GM23338 (cell line): ENCODE results near the gene ZNF148. TPM values are rescaled to one million over a fixed set of nuclear protein-coding genes. Genes with fewer than 3 reads are reported as not detected.

Experiments
- ATAC-seq: fragments of 200-7000 bp; cut with Tn5 transposase; 3 replicates; pipeline ENCODE4 v1.9.1; 2020
- DNase-seq: peaks from one replicate; pipeline ENCODE4 v3.0.0-alpha.2; 2015; ENCODE audit warnings: low spot score
- H2AFZ ChIP-seq: fragments of 200-600 bp; sonication (generic); 2 replicates; pipeline ENCODE4 v1.8.0; 2016; ENCODE audit warnings: antibody characterized with exemption, mild to moderate bottlenecking, moderate library complexity
- H3F3A ChIP-seq: fragments of 200-600 bp; sonication (generic); replicated peaks from 2 replicates; pipeline ENCODE4 v1.8.0; 2017; ENCODE audit warnings: antibody characterized with exemption, mixed run types, low read depth
- H3K27ac ChIP-seq: fragments of 200-600 bp; sonication (generic); 2 replicates; pipeline ENCODE4 v1.6.1; 2016; ENCODE audit warnings: low read depth
- H3K27me3 ChIP-seq: fragments of 200-600 bp; sonication (generic); 2 replicates; pipeline ENCODE4 v1.8.0; 2016; ENCODE audit warnings: mild to moderate bottlenecking, mixed run types, moderate library complexity; ENCODE audit not compliant: insufficient read depth
- H3K36me3 ChIP-seq: fragments of 200-600 bp; sonication (generic); 2 replicates; pipeline ENCODE4 v1.8.0; 2016; ENCODE audit warnings: mild to moderate bottlenecking; ENCODE audit not compliant: insufficient read depth
- H3K4me1 ChIP-seq: fragments of 200-600 bp; sonication (generic); 2 replicates; pipeline ENCODE4 v1.8.0; 2016; ENCODE audit warnings: mild to moderate bottlenecking, moderate library complexity; ENCODE audit not compliant: insufficient read depth
- H3K4me2 ChIP-seq: fragments of 200-600 bp; sonication (generic); 2 replicates; pipeline ENCODE4 v1.7.1; 2017; ENCODE audit warnings: mixed run types
- H3K4me3 ChIP-seq: fragments of 200-600 bp; sonication (generic); 2 replicates; pipeline ENCODE4 v1.6.1; 2016; ENCODE audit warnings: mixed run types
- H3K79me2 ChIP-seq: fragments of 200-600 bp; sonication (generic); replicated peaks from 2 replicates; pipeline ENCODE4 v1.8.0; 2017; ENCODE audit warnings: mild to moderate bottlenecking; ENCODE audit not compliant: insufficient read depth
- H3K9me2 ChIP-seq: fragments of 200-600 bp; sonication (generic); 2 replicates; pipeline ENCODE4 v1.8.0; 2017; ENCODE audit not compliant: insufficient read depth
- H4K20me1 ChIP-seq: fragments of 200-600 bp; sonication (generic); replicated peaks from 2 replicates; pipeline ENCODE4 v1.8.0; 2017; ENCODE audit warnings: mild to moderate bottlenecking; ENCODE audit not compliant: insufficient read depth
- H3K27ac Mint-ChIP-seq: 2 replicates; pipeline ENCODE4 v1.8.0; 2020; ENCODE audit warnings: inconsistent platforms, mild to moderate bottlenecking, moderate library complexity, mixed read lengths
- H3K27me3 Mint-ChIP-seq: 3 replicates; pipeline ENCODE4 v1.8.0; 2022; ENCODE audit warnings: low read depth, mild to moderate bottlenecking, moderate library complexity, mixed read lengths, inconsistent platforms; ENCODE audit not compliant: insufficient read depth, poor library complexity
- H3K36me3 Mint-ChIP-seq: 3 replicates; pipeline ENCODE4 v1.8.0; 2021; ENCODE audit warnings: low read depth, mild to moderate bottlenecking, inconsistent platforms, moderate library complexity, mixed read lengths
- H3K4me1 Mint-ChIP-seq: 3 replicates; pipeline ENCODE4 v1.8.0; 2020; ENCODE audit warnings: mild to moderate bottlenecking, inconsistent platforms, mixed read lengths
- H3K4me3 Mint-ChIP-seq: 3 replicates; pipeline ENCODE4 v1.8.0; 2021; ENCODE audit warnings: moderate library complexity, mild to moderate bottlenecking, inconsistent platforms, mixed read lengths
- H3K9me3 Mint-ChIP-seq: 3 replicates; pipeline ENCODE4 v1.8.0; 2020; ENCODE audit warnings: moderate library complexity, mild to moderate bottlenecking, inconsistent platforms, mixed read lengths
- CTCF ChIP-seq, 2 experiments: fragments of 200-600 bp in 1 of 2; sonication (generic) in 1 of 2; conservative IDR thresholded peaks; 2 replicates each; pipeline versions ENCODE4 v1.5.1 to v1.6.1; 2016 to 2017; ENCODE audit warnings: antibody characterized with exemption in 2 of 2, low read depth in 2 of 2, mild to moderate bottlenecking in 2 of 2, moderate library complexity in 1 of 2
- ETS1 ChIP-seq: IDR thresholded peaks from 2 replicates; pipeline ENCODE4 v1.6.1; 2016; ENCODE audit warnings: antibody characterized with exemption
- EZH2 ChIP-seq: fragments of 200-600 bp; sonication (generic); IDR thresholded peaks from one replicate; pipeline ENCODE4 v1.8.0; 2017; ENCODE audit warnings: antibody characterized with exemption, mild to moderate bottlenecking, low read depth; ENCODE audit not compliant: unreplicated experiment
- NANOG ChIP-seq: IDR thresholded peaks from 2 replicates; pipeline ENCODE4 v1.6.1; 2016; ENCODE audit warnings: antibody characterized with exemption, borderline replicate concordance
- POLR2AphosphoS5 ChIP-seq: IDR thresholded peaks from 2 replicates; pipeline ENCODE4 v1.6.1; 2016; ENCODE audit warnings: antibody characterized with exemption, low read depth
- REST ChIP-seq: IDR thresholded peaks from one replicate; pipeline ENCODE4 v1.6.1; 2018; ENCODE audit warnings: antibody characterized with exemption; ENCODE audit not compliant: unreplicated experiment
- ZNF114 ChIP-seq: fragments of 250-450 bp; sonication (Bioruptor Pico); IDR thresholded peaks from 2 replicates; pipeline ENCODE4 v1.5.0; 2020; ENCODE audit warnings: mild to moderate bottlenecking, moderate library complexity
- ZNF331 ChIP-seq: fragments of 250-450 bp; sonication (Bioruptor Pico); IDR thresholded peaks from 2 replicates; pipeline ENCODE4 v1.5.0; 2020; ENCODE audit warnings: low read depth, mild to moderate bottlenecking, moderate library complexity
- polyA plus RNA-seq: library from polyadenylated mRNA; unstranded; fragments of >200 nt; fragmentation: Nextera tagmentation; extraction: Ambion mirVana; gene quantifications from 2 replicates; pipeline ENCODE4 v1.2.1, GENCODE V29; 2016
- total RNA-seq: library from RNA; depleted of rRNA; stranded (reverse); fragments of >200 nt; shearing (Covaris generic); gene quantifications from 2 replicates; pipeline ENCODE4 v1.2.3, GENCODE V29; 2014

ZNF148 gene
- total and polyA plus RNA-seq, 2 experiments from 2014 or later, result 13.9 to 16.9 TPM

- H3K27me3 Mint-ChIP-seq, result peaks cover 5% of the 10 kb centered on the region
- H3K27ac ChIP-seq, result no peak overlapping the region
- TF ChIP-seq ETS1, result no peak
- no peaks in the 10 kb centered on the region for H3F3A ChIP-seq
- H3K4me3 ChIP-seq, result no peak overlapping the region
- H3K4me1 Mint-ChIP-seq, result no peaks in the 10 kb centered on the region
- no peaks in the 10 kb centered on the region for H3K9me2 ChIP-seq
- H3K4me2 ChIP-seq, result no peak overlapping the region
- no peaks in the 10 kb centered on the region for H3K36me3 Mint-ChIP-seq
- DNase-seq (no peak), ATAC-seq (no peak)
- no peak overlapping the region for H3K4me3 Mint-ChIP-seq
- H4K20me1 ChIP-seq, result no peaks in the 10 kb centered on the region
- no peaks in the 10 kb centered on the region for H3K36me3 ChIP-seq
- no peaks in the 10 kb centered on the region for H3K9me3 Mint-ChIP-seq
- no peak overlapping the region for H2AFZ ChIP-seq
- no peaks in the 10 kb centered on the region for H3K27me3 ChIP-seq
- H3K27ac Mint-ChIP-seq, result no peak overlapping the region
- no peaks in the 10 kb centered on the region for H3K79me2 ChIP-seq
- no peaks in the 10 kb centered on the region; the same call in 1 of the 2 replicates for H3K4me1 ChIP-seq
These were observed 7.2 kb upstream of the ZNF148 start for GRCh38 chr3:125382298-125382697.

GRCh38 chr3:125381743-125382142 lies 6.6 kb upstream of the ZNF148 start:
- Histone ChIP-seq H4K20me1 (no peaks in the 10 kb centered on the region), H3K79me2 (no peaks in the 10 kb centered on the region), H3K36me3 (no peaks in the 10 kb centered on the region), H3K4me2 (no peak overlapping the region), H3K4me1 (no peaks in the 10 kb centered on the region; the same call in 1 of the 2 replicates), H2AFZ (no peak overlapping the region; the same call in 1 of the 2 replicates), H3F3A (no peaks in the 10 kb centered on the region), H3K9me2 (no peaks in the 10 kb centered on the region), H3K27ac (no peak overlapping the region), H3K27me3 (no peaks in the 10 kb centered on the region), H3K4me3 (no peak overlapping the region)
- Mint-ChIP-seq H3K27ac (no peak overlapping the region), H3K9me3 (no peaks in the 10 kb centered on the region), H3K4me1 (no peaks in the 10 kb centered on the region), H3K4me3 (no peak overlapping the region), H3K36me3 (no peaks in the 10 kb centered on the region), H3K27me3 (peaks cover 2% of the 10 kb centered on the region)
- ATAC-seq, result no peak
- TF ChIP-seq CTCF (conservative IDR thresholded peaks at IDR 0.05; ENCODE audit: low read depth in 2 of 2), result no peak
- no peak for TF ChIP-seq ZNF114 (CRISPR knock-in tag)
- TF ChIP-seq ETS1, result no peak
- no peak for TF ChIP-seq POLR2AphosphoS5
- TF ChIP-seq EZH2, result no peak
- no peak for TF ChIP-seq ZNF331 (CRISPR knock-in tag)
- DNase-seq, result no peak

GRCh38 chr3:125381314-125381713 lies 6.2 kb upstream of the ZNF148 start:
- H3K27ac Mint-ChIP-seq, result no peak overlapping the region
- no peaks in the 10 kb centered on the region for H3K9me3 Mint-ChIP-seq
- H3K4me1 Mint-ChIP-seq, result no peaks in the 10 kb centered on the region
- peaks cover 1% of the 10 kb centered on the region for H3K27me3 Mint-ChIP-seq
- no peaks in the 10 kb centered on the region for H4K20me1 ChIP-seq
- no peaks in the 10 kb centered on the region for H3F3A ChIP-seq
- H3K36me3 ChIP-seq, result no peaks in the 10 kb centered on the region
- H3K79me2 ChIP-seq, result no peaks in the 10 kb centered on the region
- no peak overlapping the region for H3K4me3 ChIP-seq
- no peak overlapping the region for H3K27ac ChIP-seq
- ATAC-seq (no peak), DNase-seq (no peak)
- no peak overlapping the region for H3K4me2 ChIP-seq
- no peaks in the 10 kb centered on the region; the same call in 1 of the 2 replicates for H3K4me1 ChIP-seq
- no peak overlapping the region for H3K4me3 Mint-ChIP-seq
- H3K9me2 ChIP-seq, result no peaks in the 10 kb centered on the region
- no peaks in the 10 kb centered on the region for H3K27me3 ChIP-seq
- H3K36me3 Mint-ChIP-seq, result no peaks in the 10 kb centered on the region
- H2AFZ ChIP-seq, result no peak overlapping the region
- no peak for TF ChIP-seq EZH2
- no peak for TF ChIP-seq NANOG
- TF ChIP-seq REST, result no peak
- no peak for TF ChIP-seq ETS1
